Stimulated activated memory B cell treated with anti-CD40 and anti-IgM and Interleukin-4, amounts not matched to agents 10 μg/mL and 1 μg/mL and 100 μg/mL, for 72 hours (primary cell): ENCODE measurements around the gene ZNF320.
A peak's percentile ranks its signal among the peaks of the same experiment; 100 is the strongest.
"Not testable (repeated sequence)": the region's sequence is repeated elsewhere in the genome, so short reads cannot be mapped to it uniquely, and the experiment has no call there.

Source experiments
- ATAC-seq: fragments of 150-1000 bp; cut with Tn5 transposase; 2 replicates; pipeline ENCODE4 v1.10.0; 2021
- H3K27ac Mint-ChIP-seq: one replicate; pipeline ENCODE4 v1.8.0; 2022; ENCODE audit warnings: mild to moderate bottlenecking, mixed read lengths
- H3K27me3 Mint-ChIP-seq: one replicate; pipeline ENCODE4 v1.8.0; 2022; ENCODE audit warnings: mixed read lengths
- H3K36me3 Mint-ChIP-seq: one replicate; pipeline ENCODE4 v1.8.0; 2022; ENCODE audit warnings: mixed read lengths
- H3K4me1 Mint-ChIP-seq: one replicate; pipeline ENCODE4 v1.8.0; 2022; ENCODE audit warnings: mixed read lengths
- H3K4me3 Mint-ChIP-seq: one replicate; pipeline ENCODE4 v1.8.0; 2022; ENCODE audit warnings: mild to moderate bottlenecking, moderate library complexity, mixed read lengths
- H3K9me3 Mint-ChIP-seq: one replicate; pipeline ENCODE4 v1.8.0; 2022; ENCODE audit warnings: mixed read lengths

The ZNF320 gene

DNA sequence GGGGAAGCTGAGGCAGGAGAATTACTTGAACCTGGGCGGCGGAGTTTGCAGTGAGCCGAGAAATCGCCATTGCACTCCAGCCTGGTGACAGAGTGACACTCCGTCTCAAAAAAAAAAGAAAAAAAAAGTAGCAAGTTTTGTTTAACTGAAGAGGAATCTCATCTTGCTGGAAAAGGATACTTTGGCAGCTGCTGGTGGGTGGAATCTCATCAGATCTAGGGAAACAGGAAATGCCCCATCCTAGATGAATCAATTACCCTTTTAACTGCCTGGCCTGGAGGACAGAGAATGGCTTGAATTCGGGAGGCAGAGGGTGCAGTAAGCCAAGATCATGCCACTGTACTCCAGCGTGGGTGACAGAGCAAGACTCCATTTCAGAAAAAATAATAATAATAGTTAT, 8.4 kb downstream of the ZNF320 start:
- no peaks in the 10 kb centered on the region for H3K27me3 Mint-ChIP-seq
- peaks cover 5% of the 10 kb centered on the region for H3K9me3 Mint-ChIP-seq
- no peak overlapping the region for H3K27ac Mint-ChIP-seq
- peaks cover 26% of the 10 kb centered on the region for H3K4me1 Mint-ChIP-seq
- H3K36me3 Mint-ChIP-seq: peaks cover 87% of the 10 kb centered on the region
- ATAC-seq: no peak
- H3K4me3 Mint-ChIP-seq: no peak overlapping the region

DNA sequence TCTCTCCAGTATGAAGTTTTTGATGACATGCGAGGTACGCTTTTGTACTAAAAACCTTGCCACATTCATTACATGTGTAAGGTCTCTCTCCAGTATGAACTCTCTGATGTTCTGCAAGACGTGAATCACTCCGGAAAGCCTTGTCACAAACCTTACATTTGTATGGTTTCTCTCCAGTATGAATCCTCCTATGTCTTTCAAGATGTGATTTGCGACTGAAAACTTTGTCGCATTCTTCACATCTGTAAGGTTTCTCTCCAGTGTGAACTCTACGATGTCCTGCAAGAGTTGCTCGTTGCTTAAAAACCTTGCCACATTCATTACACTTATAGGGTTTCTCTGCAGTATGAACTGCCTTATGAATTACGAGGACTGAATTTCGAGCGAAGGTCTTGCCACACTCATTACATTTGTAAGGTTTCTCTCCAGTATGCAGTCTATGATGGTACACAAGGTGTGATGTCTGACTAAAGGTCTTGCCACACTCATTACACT, 16.5 kb downstream of the ZNF320 start:
- H3K9me3 Mint-ChIP-seq: peaks cover 33% of the 10 kb centered on the region

DNA sequence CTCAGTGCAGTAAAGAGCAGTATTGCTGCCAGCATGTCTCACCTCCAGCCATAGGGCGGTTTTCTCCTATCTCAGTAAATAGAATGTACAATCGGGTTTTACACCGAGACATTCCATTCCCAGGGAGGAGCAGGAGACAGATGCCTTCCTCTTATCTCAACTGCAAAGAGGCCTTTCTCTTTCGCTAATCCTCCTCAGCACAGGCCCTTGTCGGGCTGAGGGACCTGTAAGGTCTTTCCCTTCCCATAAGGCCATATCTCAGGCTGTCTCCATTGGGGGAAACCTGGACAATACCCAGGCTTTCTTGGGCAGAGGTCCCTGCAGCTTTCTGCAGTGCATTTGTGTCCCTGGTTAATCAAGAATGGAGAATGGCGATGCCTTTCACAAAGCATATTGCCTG, 24.4 kb downstream of the ZNF320 start:
- not testable (repeated sequence) for H3K4me3 Mint-ChIP-seq, H3K27me3 Mint-ChIP-seq, H3K27ac Mint-ChIP-seq, H3K4me1 Mint-ChIP-seq, ATAC-seq
- Mint-ChIP-seq H3K9me3 (peaks cover 11% of the 10 kb centered on the region), H3K36me3 (peaks cover 31% of the 10 kb centered on the region)

More for the DNA sequence above, 16.5 kb downstream of the ZNF320 start:
- Mint-ChIP-seq H3K4me1 (no peaks in the 10 kb centered on the region), H3K27me3 (no peaks in the 10 kb centered on the region), H3K4me3 (no peak overlapping the region), H3K36me3 (peaks cover 83% of the 10 kb centered on the region), H3K27ac (no peak overlapping the region)
- ATAC-seq: no peak

DNA sequence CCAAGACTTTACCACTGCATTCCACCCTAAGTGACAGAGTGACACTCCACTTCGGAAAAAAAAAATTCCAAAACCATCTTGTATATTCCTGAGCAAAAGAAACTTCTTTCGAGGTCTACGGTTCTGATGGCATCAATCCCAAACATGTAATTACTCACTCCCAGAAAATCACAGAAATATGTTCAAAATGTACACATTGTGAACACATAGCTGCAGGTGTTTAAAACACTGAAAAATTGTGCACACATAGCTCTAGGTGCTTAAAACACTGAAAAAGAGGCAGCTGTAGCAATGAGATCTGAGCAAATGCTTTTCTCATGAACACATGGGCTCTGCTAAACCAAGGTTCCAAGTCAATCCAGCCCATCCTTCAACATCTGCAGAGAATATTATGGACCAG, 26.0 kb downstream of the ZNF320 start:
- Mint-ChIP-seq H3K27ac (no peak overlapping the region), H3K36me3 (peaks cover 26% of the 10 kb centered on the region), H3K9me3 (peaks cover 7% of the 10 kb centered on the region), H3K4me3 (no peak overlapping the region), H3K27me3 (no peaks in the 10 kb centered on the region), H3K4me1 (no peaks in the 10 kb centered on the region)
- ATAC-seq: no peak

DNA sequence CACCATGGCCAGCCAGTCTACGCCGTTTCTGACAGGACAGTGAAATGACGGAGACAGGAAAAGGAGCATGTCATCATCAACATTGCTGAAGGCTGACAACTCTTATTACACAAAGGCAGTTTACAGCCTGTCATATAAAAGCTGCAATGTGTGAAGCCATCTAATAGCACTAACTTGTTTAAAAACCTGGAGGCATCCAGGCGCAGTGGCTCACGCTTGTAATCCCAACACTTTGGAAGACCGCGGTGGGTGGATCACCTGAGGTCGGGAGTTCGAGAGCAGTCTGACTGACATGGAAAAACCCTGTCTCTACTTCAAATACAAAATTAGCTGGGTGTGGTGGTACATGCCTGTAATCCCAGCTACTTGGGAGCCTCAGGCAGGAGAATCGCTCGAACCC, 29.4 kb downstream of the ZNF320 start:
- not testable (repeated sequence) for H3K27me3 Mint-ChIP-seq, H3K27ac Mint-ChIP-seq, H3K9me3 Mint-ChIP-seq, H3K4me3 Mint-ChIP-seq, H3K4me1 Mint-ChIP-seq, ATAC-seq
- H3K36me3 Mint-ChIP-seq: peaks cover 19% of the 10 kb centered on the region

DNA sequence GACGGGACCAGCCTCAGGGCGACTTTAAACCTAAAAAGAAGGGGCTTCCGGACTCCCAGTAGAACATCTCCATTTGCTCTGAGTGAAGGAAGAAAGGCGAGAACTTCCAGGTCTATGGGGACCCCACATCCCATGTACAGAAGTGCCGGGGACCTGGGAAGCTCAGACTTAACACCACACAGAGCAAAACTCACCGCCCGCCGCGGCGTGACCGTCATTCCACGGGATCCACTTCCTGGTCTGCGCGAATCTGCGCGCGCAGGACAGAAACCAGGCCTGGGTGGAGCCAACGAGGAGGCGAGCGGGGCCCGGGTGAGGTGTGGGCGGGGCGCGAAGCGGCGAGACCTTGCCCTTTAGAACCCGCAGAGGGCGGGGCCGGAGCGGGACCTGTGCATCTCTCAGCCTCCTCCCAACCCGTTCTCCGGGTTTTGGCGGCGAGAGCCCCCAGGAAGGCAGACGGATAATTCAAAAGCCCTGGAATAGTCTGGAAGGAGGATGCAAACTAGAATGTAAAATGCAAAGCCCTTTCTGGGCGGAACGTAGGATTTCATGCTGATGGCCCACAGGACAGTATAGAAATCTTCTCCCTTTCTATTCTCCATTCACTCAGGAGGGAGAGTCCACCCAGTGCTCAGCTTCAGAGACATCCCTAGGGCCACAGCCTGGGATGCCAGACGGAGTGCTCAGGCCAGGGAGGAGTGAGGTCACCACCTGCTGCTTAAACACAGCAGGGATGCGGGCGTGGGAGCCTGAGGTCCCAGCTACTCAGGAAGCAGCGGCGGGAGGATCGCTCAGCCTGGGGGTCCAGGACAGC, 39.9 kb downstream of the ZNF320 start, which contains the start of gene ZNF468:
TSS of gene ZNF468 (minus strand) at position 242 of the 814 bp plus-strand sequence. CDS start 3,347 bp downstream, outside the sequence.
- Mint-ChIP-seq H3K36me3 (peaks cover 36% of the 10 kb centered on the region), H3K4me1 (peaks cover 24% of the 10 kb centered on the region), H3K27ac (peak within 1 kb of the TSS; percentile 89), H3K4me3 (peak within 1 kb of the TSS; percentile 89)
- peak; percentile 100 for ATAC-seq
- not testable (repeated sequence) for H3K27me3 Mint-ChIP-seq, H3K9me3 Mint-ChIP-seq

DNA sequence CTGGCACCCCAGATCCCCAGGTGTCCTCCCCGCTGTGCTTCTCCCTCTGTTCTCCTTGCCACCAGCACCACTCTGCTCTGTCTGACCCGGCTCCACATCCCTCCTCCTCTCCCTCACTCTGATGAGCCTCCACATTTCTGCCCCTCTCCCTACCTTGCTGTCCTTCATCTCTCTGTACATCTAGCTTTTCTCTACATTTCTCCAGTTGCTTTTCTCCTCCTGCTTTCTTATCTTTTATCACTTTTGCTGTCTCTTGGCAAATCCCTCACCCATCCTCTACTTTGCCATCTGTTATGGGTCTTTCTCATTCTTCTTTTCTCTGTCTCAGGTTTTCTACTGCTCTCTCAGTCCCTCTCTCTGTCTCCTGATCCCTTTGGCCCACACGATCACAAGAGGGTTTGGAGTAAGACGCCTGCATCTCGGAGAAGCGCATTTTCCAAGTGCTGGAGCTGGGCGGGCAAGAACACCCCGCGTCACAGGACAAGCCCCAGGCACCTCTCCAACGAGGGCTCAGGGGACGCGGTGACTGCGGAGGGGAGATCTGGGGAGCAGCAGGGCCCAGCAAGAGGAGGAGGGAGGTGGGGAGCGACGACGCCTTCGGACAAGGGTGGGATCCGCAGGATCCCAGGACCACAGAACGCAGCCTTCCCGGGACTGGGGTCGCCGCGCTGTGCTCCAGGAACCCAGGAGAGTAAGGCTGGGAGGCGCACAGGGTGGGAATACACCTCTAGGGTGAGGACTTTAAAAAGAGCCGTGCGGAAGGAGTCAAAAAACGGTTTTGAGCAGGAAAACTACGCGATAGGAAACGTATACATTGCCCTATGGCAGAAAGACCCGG, 40.7 kb downstream of the ZNF320 start:
- peaks cover 24% of the 10 kb centered on the region for H3K4me1 Mint-ChIP-seq
- peak overlapping the region; percentile 89 for H3K27ac Mint-ChIP-seq
- peak overlapping the region; percentile 89 for H3K4me3 Mint-ChIP-seq
- H3K36me3 Mint-ChIP-seq: peaks cover 33% of the 10 kb centered on the region
- ATAC-seq: peak; percentile 11
- not testable (repeated sequence) for H3K9me3 Mint-ChIP-seq, H3K27me3 Mint-ChIP-seq
